Neural progenitor cell (in vitro differentiated cells): Measurements from ENCODE around the gene COL11A1.

ENCODE experiments used
- EZH2 ChIP-seq: fragments of 200-600 bp; sonication (generic); IDR thresholded peaks from 2 replicates; pipeline ENCODE4 v1.6.1; 2017; ENCODE audit warnings: antibody characterized with exemption, mild to moderate bottlenecking, moderate library complexity
- TF ChIP-seq, protein P1 (sequence below): fragments of 200-600 bp; sonication (generic); IDR thresholded peaks from 2 replicates; pipeline ENCODE4 v1.5.1; 2017; ENCODE audit warnings: antibody characterized with exemption, mild to moderate bottlenecking

DNA sequence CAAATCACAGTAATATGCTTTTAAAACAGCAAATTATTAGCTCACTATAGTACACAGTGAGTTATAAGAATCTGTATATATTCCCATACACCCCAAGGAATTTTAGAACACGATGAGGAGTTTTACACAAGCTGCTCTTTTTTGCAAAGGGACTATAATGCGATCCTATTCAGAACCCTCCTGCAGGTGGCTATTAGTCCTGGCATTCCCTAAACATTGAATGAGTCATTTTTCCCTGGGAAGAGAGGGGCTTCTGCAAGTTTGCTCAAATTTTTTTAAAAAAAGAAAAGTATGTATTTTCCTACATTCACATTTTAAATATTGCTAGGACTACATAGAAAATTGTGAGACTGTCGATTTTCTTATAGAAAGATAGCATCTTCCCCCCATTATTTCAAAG lies 106.3 kb downstream of the COL11A1 start:
- TF ChIP-seq, protein P1, sequence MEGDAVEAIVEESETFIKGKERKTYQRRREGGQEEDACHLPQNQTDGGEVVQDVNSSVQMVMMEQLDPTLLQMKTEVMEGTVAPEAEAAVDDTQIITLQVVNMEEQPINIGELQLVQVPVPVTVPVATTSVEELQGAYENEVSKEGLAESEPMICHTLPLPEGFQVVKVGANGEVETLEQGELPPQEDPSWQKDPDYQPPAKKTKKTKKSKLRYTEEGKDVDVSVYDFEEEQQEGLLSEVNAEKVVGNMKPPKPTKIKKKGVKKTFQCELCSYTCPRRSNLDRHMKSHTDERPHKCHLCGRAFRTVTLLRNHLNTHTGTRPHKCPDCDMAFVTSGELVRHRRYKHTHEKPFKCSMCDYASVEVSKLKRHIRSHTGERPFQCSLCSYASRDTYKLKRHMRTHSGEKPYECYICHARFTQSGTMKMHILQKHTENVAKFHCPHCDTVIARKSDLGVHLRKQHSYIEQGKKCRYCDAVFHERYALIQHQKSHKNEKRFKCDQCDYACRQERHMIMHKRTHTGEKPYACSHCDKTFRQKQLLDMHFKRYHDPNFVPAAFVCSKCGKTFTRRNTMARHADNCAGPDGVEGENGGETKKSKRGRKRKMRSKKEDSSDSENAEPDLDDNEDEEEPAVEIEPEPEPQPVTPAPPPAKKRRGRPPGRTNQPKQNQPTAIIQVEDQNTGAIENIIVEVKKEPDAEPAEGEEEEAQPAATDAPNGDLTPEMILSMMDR = no peak
- no peak for TF ChIP-seq EZH2
